Esophagus muscularis mucosa (tissue), 3 donors: ENCODE measurements around the gene SDK2.

Experiments used
- CTCF ChIP-seq, 3 experiments: fragments of 200-600 bp in 2 of 3; fragments of 450-650 bp in 1 of 3; sonication (generic) in 2 of 3; IDR thresholded peaks; one replicate each; pipeline ENCODE4 v1.5.1; 2017 to 2019; ENCODE audit warnings: antibody characterized with exemption in 3 of 3, mild to moderate bottlenecking in 2 of 3, moderate library complexity in 1 of 3
- POLR2A ChIP-seq: fragments of 450-650 bp; IDR thresholded peaks from one replicate; pipeline ENCODE4 v1.6.1; 2017; ENCODE audit warnings: antibody characterized with exemption, moderate library complexity, mild to moderate bottlenecking, low read depth

GRCh38 chr17:73582821-73583220, 61.4 kb downstream of the SDK2 start:
- no peak for TF ChIP-seq CTCF (IDR thresholded peaks at IDR 0.05)
- TF ChIP-seq POLR2A, result no peak
